ENCODE data around the gene PTPRM. TPM values are rescaled to one million over a fixed set of nuclear protein-coding genes. Genes with fewer than 3 reads are reported as not detected.

PTPRM gene
- polyA plus RNA-seq, 1 donor (not counting 4 experiments of a cell fraction or from before 2014, with no cell fraction given): 54.5 TPM

GRCh38 chr18:8354304-8354703 lies 787.2 kb downstream of the PTPRM start:
- FAIRE-seq (no peak), DNase-seq (ENCODE audit: low read depth, low spot score) (no peak)
- H3K27me3 ChIP-seq (ENCODE audit: control insufficient read depth, extremely low read depth, insufficient read depth, low read length): no peaks in the 10 kb centered on the region
- H3K9me1 ChIP-seq (ENCODE audit: control insufficient read depth, extremely low read depth, insufficient read depth, low read length): no peaks in the 10 kb centered on the region
- no peak overlapping the region for H3K27ac ChIP-seq (ENCODE audit: control insufficient read depth, insufficient read depth, low read length)
- no peak overlapping the region for H2AFZ ChIP-seq (ENCODE audit: control insufficient read depth, low read length)
- no peak overlapping the region for H3K9ac ChIP-seq (ENCODE audit: control insufficient read depth, extremely low read depth, insufficient read depth, low read length)
- no peaks in the 10 kb centered on the region for H4K20me1 ChIP-seq (ENCODE audit: control insufficient read depth, extremely low read depth, insufficient read depth, low read length)
- H3K4me2 ChIP-seq (ENCODE audit: control insufficient read depth, extremely low read depth, insufficient read depth, low read depth, low read length): no peak overlapping the region
- no peak overlapping the region for H3K4me3 ChIP-seq (ENCODE audit: control insufficient read depth in 2 of 3, extremely low read depth in 1 of 3, insufficient read depth in 2 of 3, low read depth in 1 of 3, low read length in 3 of 3)
- H3K36me3 ChIP-seq (ENCODE audit: control insufficient read depth in 2 of 2, extremely low read depth in 1 of 2, insufficient read depth in 2 of 2, low read length in 2 of 2): no peaks in the 10 kb centered on the region
- H3K4me1 ChIP-seq (ENCODE audit: control insufficient read depth, extremely low read depth, insufficient read depth, low read length): no peaks in the 10 kb centered on the region
- no peaks in the 10 kb centered on the region for H3K9me3 ChIP-seq (ENCODE audit: control insufficient read depth, low read depth, low read length)
- no peak for TF ChIP-seq EZH2 (IDR thresholded peaks at IDR 0.05; ENCODE audit: low read length)
- TF ChIP-seq CTCF (optimal IDR thresholded peaks at IDR 0.05 in 1 of 3, IDR thresholded peaks at IDR 0.05 in 1 of 3, conservative IDR thresholded peaks at IDR 0.05 in 1 of 3; ENCODE audit: extremely low read depth in 1 of 3, insufficient read depth in 2 of 3, low read length in 3 of 3): no peak
- no peaks in the 10 kb centered on the region for H3K79me2 ChIP-seq (ENCODE audit: control insufficient read depth, insufficient read depth, low read length)
- dilution Hi-C loops (cut with MboI; ENCODE audit: extremely low pct_ligation_motif_present, low sequenced_read_pairs): no loop called here

DNA sequence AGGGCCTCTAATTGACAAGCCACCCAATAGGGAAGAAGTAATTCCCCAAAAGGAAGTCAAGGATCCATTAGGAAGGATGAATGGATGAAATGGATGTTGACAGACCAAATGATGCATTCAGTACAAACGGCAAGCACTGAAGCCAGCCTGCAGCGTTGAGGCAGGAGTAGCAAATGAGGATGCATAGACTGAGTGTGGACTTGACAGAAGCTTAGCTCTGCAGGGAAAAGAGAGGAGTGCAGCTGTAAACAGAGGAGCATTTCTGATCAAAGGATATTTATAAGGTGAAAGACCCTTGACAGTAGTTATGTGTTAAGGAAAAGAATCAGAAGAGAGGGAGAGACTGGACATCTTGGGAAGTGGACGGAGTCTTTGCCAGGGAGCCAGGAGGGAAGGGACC lies 788.9 kb downstream of the PTPRM start:
- no peaks in the 10 kb centered on the region for H3K9me1 ChIP-seq (ENCODE audit: control insufficient read depth, extremely low read depth, insufficient read depth, low read length)
- H4K20me1 ChIP-seq (ENCODE audit: control insufficient read depth, extremely low read depth, insufficient read depth, low read length): no peaks in the 10 kb centered on the region
- no peaks in the 10 kb centered on the region for H3K9me3 ChIP-seq (ENCODE audit: control insufficient read depth, low read depth, low read length)
- H3K27ac ChIP-seq (ENCODE audit: control insufficient read depth, insufficient read depth, low read length): no peak overlapping the region
- DNase-seq (ENCODE audit: low read depth, low spot score) (no peak), FAIRE-seq (no peak)
- TF ChIP-seq CTCF (optimal IDR thresholded peaks at IDR 0.05 in 1 of 3, IDR thresholded peaks at IDR 0.05 in 1 of 3, conservative IDR thresholded peaks at IDR 0.05 in 1 of 3; ENCODE audit: extremely low read depth in 1 of 3, insufficient read depth in 2 of 3, low read length in 3 of 3) (no peak), EZH2 (IDR thresholded peaks at IDR 0.05; ENCODE audit: low read length) (no peak)
- H3K9ac ChIP-seq (ENCODE audit: control insufficient read depth, extremely low read depth, insufficient read depth, low read length): no peak overlapping the region
- no peaks in the 10 kb centered on the region for H3K79me2 ChIP-seq (ENCODE audit: control insufficient read depth, insufficient read depth, low read length)
- H3K4me1 ChIP-seq (ENCODE audit: control insufficient read depth, extremely low read depth, insufficient read depth, low read length): no peaks in the 10 kb centered on the region
- no peak overlapping the region for H3K4me3 ChIP-seq (ENCODE audit: control insufficient read depth in 2 of 3, extremely low read depth in 1 of 3, insufficient read depth in 2 of 3, low read depth in 1 of 3, low read length in 3 of 3)
- H3K36me3 ChIP-seq (ENCODE audit: control insufficient read depth in 2 of 2, extremely low read depth in 1 of 2, insufficient read depth in 2 of 2, low read length in 2 of 2): no peaks in the 10 kb centered on the region
- H3K27me3 ChIP-seq (ENCODE audit: control insufficient read depth, extremely low read depth, insufficient read depth, low read length): no peaks in the 10 kb centered on the region
- no peak overlapping the region for H2AFZ ChIP-seq (ENCODE audit: control insufficient read depth, low read length)
- H3K4me2 ChIP-seq (ENCODE audit: control insufficient read depth, extremely low read depth, insufficient read depth, low read depth, low read length): no peak overlapping the region
- dilution Hi-C loops (cut with MboI; ENCODE audit: extremely low pct_ligation_motif_present, low sequenced_read_pairs): no loop called here
